K562 (cell line): ENCODE results near the gene EIF4E1B. TPM values are rescaled to one million over a fixed set of nuclear protein-coding genes. Genes with fewer than 3 reads are reported as not detected.
A peak's percentile ranks its signal among the peaks of the same experiment; 100 is the strongest.

Experiments used
- CBX2 ChIP-seq: fragments of 200-600 bp; sonication (generic); IDR thresholded peaks from one replicate; pipeline ENCODE4 v1.6.1; 2012; ENCODE audit warnings: mild to moderate bottlenecking, low read length, inconsistent platforms; ENCODE audit not compliant: insufficient read depth, poor library complexity, severe bottlenecking
- CTBP1 ChIP-seq: fragments of 450-650 bp; IDR thresholded peaks from 2 replicates; pipeline ENCODE4 v1.6.1; 2016; ENCODE audit warnings: borderline replicate concordance
- DNMT1 ChIP-seq: fragments of 450-650 bp; IDR thresholded peaks from 2 replicates; pipeline ENCODE4 v1.6.1; 2016; ENCODE audit warnings: antibody characterized with exemption, mild to moderate bottlenecking
- E4F1 ChIP-seq: fragments of 250-450 bp; sonication (Bioruptor Pico); IDR thresholded peaks from 2 replicates; pipeline ENCODE4 v1.5.0; 2021; ENCODE audit warnings: mild to moderate bottlenecking, borderline replicate concordance
- ELF2 ChIP-seq: fragments of 250-450 bp; sonication (Bioruptor Pico); IDR thresholded peaks from 2 replicates; pipeline ENCODE4 v1.5.0; 2021; ENCODE audit warnings: mild to moderate bottlenecking
- HDAC1 ChIP-seq, 2 experiments: fragments of 450-650 bp; IDR thresholded peaks; 2 replicates each; pipeline ENCODE4 v1.6.1; 2016 to 2017; ENCODE audit warnings: inconsistent platforms in 1 of 2, mild to moderate bottlenecking in 1 of 2, moderate library complexity in 1 of 2
- NCOA1 ChIP-seq: fragments of 450-650 bp; IDR thresholded peaks from 2 replicates; pipeline ENCODE4 v1.6.1; 2016; ENCODE audit warnings: low read depth
- PRDM10 ChIP-seq: fragments of 450-650 bp; IDR thresholded peaks from 2 replicates; pipeline ENCODE4 v1.6.1; 2018; ENCODE audit not compliant: partially characterized antibody
- RCOR1 ChIP-seq, 2 experiments: IDR thresholded peaks; 2 replicates each; pipeline ENCODE4 v1.6.1; 2012; ENCODE audit warnings: low read depth in 2 of 2, low read length in 2 of 2, borderline replicate concordance in 1 of 2, improper control_type of control experiment in 1 of 2
- SMARCC2 ChIP-seq: fragments of 450-650 bp; IDR thresholded peaks from 2 replicates; pipeline ENCODE4 v1.6.1; 2017; ENCODE audit warnings: antibody characterized with exemption, moderate library complexity, mild to moderate bottlenecking, low read depth
- SREBF1 ChIP-seq: fragments of 150-350 bp; IDR thresholded peaks from 2 replicates; pipeline ENCODE4 v1.6.1; 2014; ENCODE audit warnings: antibody characterized with exemption, low read depth, low read length, borderline replicate concordance
- TFAP4 ChIP-seq: sonication (generic); formaldehyde crosslinking; IDR thresholded peaks from 2 replicates; pipeline ENCODE4 v1.8.0; 2022; ENCODE audit warnings: missing genetic modification reagents, mild to moderate bottlenecking, moderate library complexity, borderline replicate concordance
- TFE3 ChIP-seq: fragments of 450-650 bp; formaldehyde crosslinking; IDR thresholded peaks from 2 replicates; pipeline ENCODE4 v1.4.0; 2020; ENCODE audit warnings: mild to moderate bottlenecking, mixed read lengths
- THRA ChIP-seq: fragments of 450-650 bp; IDR thresholded peaks from 2 replicates; pipeline ENCODE4 v1.6.1; 2017; ENCODE audit warnings: mild to moderate bottlenecking, moderate library complexity
- ZC3H11A ChIP-seq: IDR thresholded peaks from 2 replicates; pipeline ENCODE4 v1.6.1; 2012; ENCODE audit warnings: low read depth, low read length, improper control_type of control experiment
- ZNF551 ChIP-seq: fragments of 250-450 bp; sonication (Bioruptor Pico); IDR thresholded peaks from 2 replicates; pipeline ENCODE4 v1.5.0; 2021; ENCODE audit warnings: mild to moderate bottlenecking, moderate library complexity
- ZNF584 ChIP-seq: fragments of 200-800 bp; sonication (Bioruptor generic); IDR thresholded peaks from 2 replicates; pipeline ENCODE4 v1.6.1; 2016; ENCODE audit warnings: low read depth, mild to moderate bottlenecking, missing genetic modification characterization, missing compliant biosample characterization
- polyA plus RNA-seq, 8 experiments: library from polyadenylated mRNA; depleted of rRNA in 4 of 8; stranded (reverse) in 5 of 8; unstranded in 3 of 8; fragments of >200 nt; fragmentation: Nextera tagmentation in 2 of 8; fragmentation: Illumina TruSeq in 1 of 8; extraction: Ambion mirVana in 2 of 8; extraction: Trizol in 1 of 8; gene quantifications; 2 replicates each; pipeline versions ENCODE4 v1.2.1 to v1.2.3, GENCODE V29; 2011 to 2014; ENCODE audit warnings: inconsistent platforms in 1 of 8, missing spikeins in 1 of 8
- total RNA-seq, 7 experiments: library from RNA; depleted of rRNA in 6 of 7; stranded (reverse); fragments of >200 nt in 6 of 7; fragmentation: Illumina TruSeq in 2 of 7; extraction: Trizol in 2 of 7; gene quantifications; 2 replicates each; pipeline versions ENCODE4 v1.2.1 to v1.2.3, GENCODE V29; 2011 to 2021; ENCODE audit warnings: low replicate concordance in 1 of 7

The EIF4E1B gene
- total and polyA plus RNA-seq, 9 of the 15 experiments (the other 6 are each of a cell fraction or from before 2014, with no cell fraction given), result not detected

GRCh38 chr5:176660860-176661641 is 30.6 kb downstream of the EIF4E1B start (continued):
- no peak for TF ChIP-seq PRDM10
- TF ChIP-seq TFAP4 (CRISPR knock-in tag), result no peak; the same call in 1 of the 2 replicates
- no peak for TF ChIP-seq RCOR1 (IDR thresholded peaks at IDR 0.05; ENCODE audit: borderline replicate concordance in 1 of 2, low read depth in 2 of 2, low read length in 2 of 2)
- no peak for TF ChIP-seq NCOA1
- TF ChIP-seq ELF2 (CRISPR knock-in tag), result no peak
- no peak for TF ChIP-seq ZC3H11A
- no peak for TF ChIP-seq SMARCC2
- TF ChIP-seq SREBF1, result no peak
- no peak for TF ChIP-seq CBX2
- TF ChIP-seq HDAC1 (IDR thresholded peaks at IDR 0.05), result peak in 1 of 2 experiments; percentile 39; a peak in 1 of 4 replicates
- TF ChIP-seq THRA, result no peak
- no peak for TF ChIP-seq ZNF584
- no peak for TF ChIP-seq E4F1
- TF ChIP-seq TFE3 (CRISPR knock-in tag), result no peak
- TF ChIP-seq DNMT1, result no peak
- TF ChIP-seq CTBP1, result peak; percentile 42; the same call in 1 of the 2 replicates
- no peak for TF ChIP-seq ZNF551 (CRISPR knock-in tag)
